Right renal pelvis (tissue), 4 donors: ENCODE results near the gene PRKD1. TPM values are rescaled to one million over a fixed set of nuclear protein-coding genes. Genes with fewer than 3 reads are reported as not detected.
A peak's percentile ranks its signal among the peaks of the same experiment; 100 is the strongest.

Source experiments
- DNase-seq, 4 donors: peaks; one replicate each; pipeline ENCODE4 v3.0.0-alpha.2; 2013; ENCODE audit warnings: low read depth in 4 of 4, low spot score in 3 of 4, missing footprints in 1 of 4
- polyA plus RNA-seq, 4 donors: library from polyadenylated mRNA; unstranded; fragments of 120-200 nt; gene quantifications; one replicate each; pipeline ENCODE4 v1.2.1, GENCODE V29; 2013; ENCODE audit not compliant: insufficient read length in 4 of 4

PRKD1 gene
- polyA plus RNA-seq, 4 donors, result 29.6 to 33.4 (median 29.8) TPM

GRCh38 chr14:29637411-29637810 is 290.2 kb downstream of the PRKD1 start:
- no peak for DNase-seq

- no peak for DNase-seq
Observed at GRCh38 chr14:29636870-29637269, 290.8 kb downstream of the PRKD1 start.

GRCh38 chr14:29630566-29631160 is 297.0 kb downstream of the PRKD1 start:
- no peak for DNase-seq

- no peak for DNase-seq
Observed at GRCh38 chr14:29629839-29630238, 297.8 kb downstream of the PRKD1 start.

GRCh38 chr14:29627137-29627536 is 300.5 kb downstream of the PRKD1 start:
- no peak for DNase-seq

GRCh38 chr14:29618323-29619067 is 309.2 kb downstream of the PRKD1 start:
- DNase-seq, result no peak

GRCh38 chr14:29616922-29617321 is 310.7 kb downstream of the PRKD1 start:
- DNase-seq, result no peak

- no peak for DNase-seq
Observed at GRCh38 chr14:29608861-29609260, 318.8 kb downstream of the PRKD1 start.

- DNase-seq, result no peak
Observed at GRCh38 chr14:29607169-29607568, 320.5 kb downstream of the PRKD1 start.

- no peak for DNase-seq
Observed at GRCh38 chr14:29603696-29604095, 324.0 kb downstream of the PRKD1 start.

- no peak for DNase-seq
Observed at GRCh38 chr14:29601616-29602015, 326.0 kb downstream of the PRKD1 start.

- no peak for DNase-seq
Observed at GRCh38 chr14:29587761-29588470, 339.7 kb downstream of the PRKD1 start.

- DNase-seq, result no peak
Observed at GRCh38 chr14:29587046-29587445, 340.6 kb downstream of the PRKD1 start.

GRCh38 chr14:29584992-29585391 is 342.7 kb downstream of the PRKD1 start:
- DNase-seq, result peak; percentile 32 to 52 (median 44)

GRCh38 chr14:29580763-29581162 is 346.9 kb downstream of the PRKD1 start:
- DNase-seq, result no peak

GRCh38 chr14:29579838-29580237 is 347.8 kb downstream of the PRKD1 start:
- DNase-seq, result no peak

- no peak for DNase-seq
Observed at GRCh38 chr14:29576927-29577326, 350.7 kb downstream of the PRKD1 start.

GRCh38 chr14:29569194-29569593 is 358.5 kb downstream of the PRKD1 start:
- no peak for DNase-seq

- no peak for DNase-seq
Observed at GRCh38 chr14:29566194-29566593, 361.5 kb downstream of the PRKD1 start.

- no peak for DNase-seq
Observed at GRCh38 chr14:29558516-29558915, 369.1 kb downstream of the PRKD1 start.

- no peak for DNase-seq
Observed at GRCh38 chr14:29554335-29554734, 373.3 kb downstream of the PRKD1 start.

GRCh38 chr14:29553427-29553826 is 374.2 kb downstream of the PRKD1 start:
- no peak for DNase-seq
